Type B pancreatic cell (in vitro differentiated cells): ENCODE measurements around the gene MAD1L1. TPM values are rescaled to one million over a fixed set of nuclear protein-coding genes. Genes with fewer than 3 reads are reported as not detected.
"Not testable (repeated sequence)": the region's sequence is repeated elsewhere in the genome, so short reads cannot be mapped to it uniquely, and the experiment has no call there.

Experiments
- DNase-seq: peaks from one replicate; pipeline ENCODE4 v3.0.0; 2021; ENCODE audit warnings: mixed read lengths; ENCODE audit not compliant: unreplicated experiment; ENCODE audit errors: extremely low spot score
- H3K27ac Mint-ChIP-seq: 2 replicates; pipeline ENCODE4 v1.8.0; 2021; ENCODE audit warnings: mild to moderate bottlenecking, mixed read lengths
- H3K27me3 Mint-ChIP-seq: 2 replicates; pipeline ENCODE4 v1.8.0; 2021; ENCODE audit warnings: mixed read lengths
- H3K36me3 Mint-ChIP-seq: 2 replicates; pipeline ENCODE4 v1.8.0; 2021; ENCODE audit warnings: mixed read lengths
- H3K4me1 Mint-ChIP-seq: one replicate; pipeline ENCODE4 v1.8.0; 2021; ENCODE audit warnings: mixed read lengths; ENCODE audit not compliant: unreplicated experiment
- H3K4me3 Mint-ChIP-seq: 2 replicates; pipeline ENCODE4 v1.8.0; 2021; ENCODE audit warnings: mild to moderate bottlenecking, mixed read lengths
- H3K9me3 Mint-ChIP-seq: 2 replicates; pipeline ENCODE4 v1.8.0; 2021; ENCODE audit warnings: mixed read lengths
- CTCF ChIP-seq: fragments of 200-600 bp; sonication (generic); conservative IDR thresholded peaks from 2 replicates; pipeline ENCODE4 v1.5.0; 2021; ENCODE audit warnings: antibody characterized with exemption, mild to moderate bottlenecking
- total RNA-seq: library from RNA; stranded (reverse); gene quantifications from 2 replicates; pipeline ENCODE4 v1.2.1, GENCODE V29; 2021; ENCODE audit warnings: low replicate concordance

Gene MAD1L1
- total RNA-seq, 1 donor from 2014 or later = 40.7 TPM

- no peak overlapping the region for H3K27ac Mint-ChIP-seq
Measured at GRCh38 chr7:1930381-1931065, 302.2 kb downstream of the MAD1L1 start.

GRCh38 chr7:1929349-1929925 lies 303.3 kb downstream of the MAD1L1 start:
- not testable (repeated sequence) for DNase-seq, H3K27me3 Mint-ChIP-seq, H3K4me3 Mint-ChIP-seq, H3K9me3 Mint-ChIP-seq, H3K36me3 Mint-ChIP-seq, H3K27ac Mint-ChIP-seq
- peaks cover 18% of the 10 kb centered on the region for H3K4me1 Mint-ChIP-seq

More at GRCh38 chr7:1930381-1931065, 302.2 kb downstream of the MAD1L1 start:
- no peak overlapping the region for H3K4me3 Mint-ChIP-seq
- peaks cover 18% of the 10 kb centered on the region for H3K4me1 Mint-ChIP-seq
- DNase-seq = no peak
- TF ChIP-seq CTCF = no peak
- peaks cover 5% of the 10 kb centered on the region for H3K36me3 Mint-ChIP-seq
- no peaks in the 10 kb centered on the region for H3K9me3 Mint-ChIP-seq
- H3K27me3 Mint-ChIP-seq = no peaks in the 10 kb centered on the region

GRCh38 chr7:1928645-1929348 lies 303.9 kb downstream of the MAD1L1 start:
- H3K27me3 Mint-ChIP-seq = no peaks in the 10 kb centered on the region
- H3K4me1 Mint-ChIP-seq = peaks cover 18% of the 10 kb centered on the region
- no peak overlapping the region for H3K27ac Mint-ChIP-seq
- H3K9me3 Mint-ChIP-seq = no peaks in the 10 kb centered on the region
- no peak overlapping the region for H3K4me3 Mint-ChIP-seq
- DNase-seq = no peak
- H3K36me3 Mint-ChIP-seq = peaks cover 5% of the 10 kb centered on the region
- no peak for TF ChIP-seq CTCF

GRCh38 chr7:1927937-1928644 lies 304.7 kb downstream of the MAD1L1 start:
- peaks cover 5% of the 10 kb centered on the region for H3K36me3 Mint-ChIP-seq
- no peak for DNase-seq
- no peaks in the 10 kb centered on the region for H3K27me3 Mint-ChIP-seq
- H3K27ac Mint-ChIP-seq = no peak overlapping the region
- TF ChIP-seq CTCF = no peak
- no peaks in the 10 kb centered on the region for H3K9me3 Mint-ChIP-seq
- peaks cover 18% of the 10 kb centered on the region for H3K4me1 Mint-ChIP-seq
- H3K4me3 Mint-ChIP-seq = no peak overlapping the region

DNA sequence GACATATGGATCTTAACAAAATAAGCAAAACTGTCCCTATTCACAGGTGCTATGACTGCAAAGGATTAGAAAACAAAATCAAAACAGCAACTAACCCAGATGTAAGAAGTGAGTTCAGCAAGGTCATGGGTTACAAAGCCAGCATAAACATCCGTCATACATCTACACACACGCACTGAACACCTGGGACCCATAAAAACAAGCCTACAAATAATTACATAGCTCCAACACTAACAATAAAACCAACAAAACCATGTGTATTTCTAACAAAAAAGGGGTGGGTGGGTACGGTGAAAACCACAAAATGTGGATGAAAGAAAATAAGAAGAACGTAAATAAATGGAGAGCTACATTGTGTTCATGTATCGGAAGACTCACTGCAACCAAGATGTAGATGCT lies 305.8 kb downstream of the MAD1L1 start:
- TF ChIP-seq CTCF = no peak
- Mint-ChIP-seq H3K4me3 (no peak overlapping the region), H3K36me3 (peaks cover 5% of the 10 kb centered on the region), H3K9me3 (no peaks in the 10 kb centered on the region), H3K27ac (no peak overlapping the region), H3K27me3 (no peaks in the 10 kb centered on the region), H3K4me1 (peaks cover 18% of the 10 kb centered on the region)
- no peak for DNase-seq
